ENCODE data around the gene FBXL17. TPM values are rescaled to one million over a fixed set of nuclear protein-coding genes. Genes with fewer than 3 reads are reported as not detected.

Gene FBXL17
- polyA plus RNA-seq, 6 donors from 2014 or later = 7.6 to 13.6 (median 8.8) TPM

GRCh38 chr5:107916731-107917725 lies 464.9 kb downstream of the FBXL17 start:
- Mint-ChIP-seq H3K27me3 (no peaks in the 10 kb centered on the region), H3K27ac (no peak overlapping the region), H3K4me1 (no peaks in the 10 kb centered on the region), H3K36me3 (peaks cover 0 to 12% of the 10 kb centered on the region in 2 donors), H3K9me3 (no peaks in the 10 kb centered on the region), H3K4me3 (no peak overlapping the region)
- DNase-seq (no peak), ATAC-seq (ENCODE audit: low read depth in 2 of 2) (no peak)

DNA sequence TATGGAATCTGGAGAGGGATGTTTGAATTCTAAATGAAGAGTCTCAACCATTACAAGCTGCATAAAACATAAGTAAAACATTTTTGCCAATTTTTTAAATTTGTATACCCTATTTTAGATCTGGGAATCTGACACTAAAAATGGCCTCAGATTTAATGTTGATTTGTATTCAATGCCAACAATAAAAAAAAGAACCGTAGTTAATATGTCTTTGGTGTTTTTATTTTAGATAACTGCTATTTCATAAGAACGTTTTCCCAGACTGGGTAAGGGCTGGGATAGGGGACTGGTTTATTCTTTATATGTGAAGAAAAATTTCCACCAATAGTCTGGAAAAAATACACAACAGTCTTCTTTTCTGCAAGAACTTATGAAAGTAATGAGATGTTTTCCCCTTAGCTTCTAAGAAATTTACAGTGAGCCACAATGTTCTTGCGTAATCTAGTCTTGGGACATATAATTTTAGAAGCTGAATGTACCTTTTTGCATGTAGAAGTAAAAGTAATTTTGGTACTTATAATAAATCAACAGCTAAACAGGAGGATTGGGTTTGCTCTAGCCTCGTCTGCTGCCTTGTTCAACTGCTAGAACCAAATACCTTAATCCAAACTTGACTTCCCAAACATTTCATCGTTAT lies 466.6 kb downstream of the FBXL17 start:
- Mint-ChIP-seq H3K27ac (no peak overlapping the region), H3K9me3 (no peaks in the 10 kb centered on the region), H3K27me3 (no peaks in the 10 kb centered on the region), H3K4me1 (no peaks in the 10 kb centered on the region), H3K4me3 (no peak overlapping the region), H3K36me3 (peaks cover 0 to 9% of the 10 kb centered on the region in 2 donors)
- ATAC-seq (ENCODE audit: low read depth in 2 of 2) (no peak), DNase-seq (no peak)

GRCh38 chr5:107913494-107913893 lies 468.4 kb downstream of the FBXL17 start:
- no peak for ATAC-seq (ENCODE audit: low read depth in 2 of 2)
- Mint-ChIP-seq H3K36me3 (peaks cover 0 to 3% of the 10 kb centered on the region in 2 donors), H3K4me3 (no peak overlapping the region), H3K27ac (no peak overlapping the region), H3K4me1 (no peaks in the 10 kb centered on the region), H3K9me3 (peaks cover 0 to 5% (median under 1%) of the 10 kb centered on the region in 7 donors), H3K27me3 (no peaks in the 10 kb centered on the region)
- DNase-seq = no peak

- Mint-ChIP-seq H3K27ac (no peak overlapping the region), H3K4me1 (no peaks in the 10 kb centered on the region), H3K9me3 (peaks cover 0 to 10% (median 5%) of the 10 kb centered on the region in 7 donors), H3K36me3 (peaks cover 15% of the 10 kb centered on the region in 2 donors), H3K4me3 (no peak overlapping the region), H3K27me3 (no peaks in the 10 kb centered on the region)
- no peak for ATAC-seq (ENCODE audit: low read depth in 2 of 2)
- no peak for DNase-seq
Measured at GRCh38 chr5:107900721-107901120, 481.2 kb downstream of the FBXL17 start.

GRCh38 chr5:107894361-107894760 lies 487.5 kb downstream of the FBXL17 start:
- H3K27ac Mint-ChIP-seq = no peak overlapping the region
- H3K4me3 Mint-ChIP-seq = no peak overlapping the region
- peaks cover 0 to 8% (median 2%) of the 10 kb centered on the region in 7 donors for H3K9me3 Mint-ChIP-seq
- no peak for ATAC-seq (ENCODE audit: low read depth in 2 of 2)
- no peak for DNase-seq
- peaks cover 7 to 20% of the 10 kb centered on the region in 2 donors for H3K36me3 Mint-ChIP-seq
- no peaks in the 10 kb centered on the region for H3K27me3 Mint-ChIP-seq
- no peaks in the 10 kb centered on the region for H3K4me1 Mint-ChIP-seq

GRCh38 chr5:107893642-107894041 lies 488.3 kb downstream of the FBXL17 start:
- Mint-ChIP-seq H3K9me3 (peaks cover 0 to 3% (median 0%) of the 10 kb centered on the region in 7 donors), H3K4me3 (no peak overlapping the region), H3K27me3 (no peaks in the 10 kb centered on the region), H3K4me1 (no peaks in the 10 kb centered on the region), H3K36me3 (peaks cover under 1 to 15% of the 10 kb centered on the region in 2 donors), H3K27ac (no peak overlapping the region)
- no peak for ATAC-seq (ENCODE audit: low read depth in 2 of 2)
- DNase-seq = no peak

GRCh38 chr5:107889387-107889786 lies 492.5 kb downstream of the FBXL17 start:
- Mint-ChIP-seq H3K4me3 (no peak overlapping the region), H3K36me3 (peaks cover 0 to 14% of the 10 kb centered on the region in 2 donors), H3K9me3 (peaks cover 0 to 2% (median 0%) of the 10 kb centered on the region in 7 donors), H3K27ac (no peak overlapping the region), H3K27me3 (no peaks in the 10 kb centered on the region), H3K4me1 (peaks cover 0 to 7% (median 0%) of the 10 kb centered on the region in 3 donors)
- ATAC-seq (ENCODE audit: low read depth in 2 of 2) (no peak), DNase-seq (no peak)

DNA sequence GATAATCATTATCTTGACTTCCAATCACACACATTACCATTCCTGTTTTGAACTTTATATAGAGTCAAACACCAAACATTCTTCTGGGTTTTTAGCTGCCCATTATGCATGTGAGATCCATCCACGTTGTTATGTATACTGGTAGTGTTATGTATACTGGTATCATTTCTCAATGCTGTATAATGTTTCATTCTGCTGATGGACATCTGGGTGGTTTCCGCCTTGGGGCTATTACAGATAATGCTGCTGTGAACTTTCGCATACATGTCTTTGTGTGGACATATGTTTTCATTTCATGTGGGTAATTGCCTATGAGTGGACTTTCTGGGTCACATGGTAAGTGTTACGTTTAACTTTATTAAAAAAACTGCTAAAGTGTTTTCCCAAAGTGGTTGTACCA lies 493.4 kb downstream of the FBXL17 start:
- no peaks in the 10 kb centered on the region for H3K27me3 Mint-ChIP-seq
- peaks cover 6 to 14% of the 10 kb centered on the region in 2 donors for H3K36me3 Mint-ChIP-seq
- H3K4me3 Mint-ChIP-seq = no peak overlapping the region
- peaks cover 0 to 3% (median 0%) of the 10 kb centered on the region in 7 donors for H3K9me3 Mint-ChIP-seq
- DNase-seq (no peak), ATAC-seq (ENCODE audit: low read depth in 2 of 2) (no peak)
- peaks cover 0 to 7% (median 0%) of the 10 kb centered on the region in 3 donors for H3K4me1 Mint-ChIP-seq
- no peak overlapping the region for H3K27ac Mint-ChIP-seq

- Mint-ChIP-seq H3K9me3 (peaks cover 0 to 3% (median 0%) of the 10 kb centered on the region in 7 donors), H3K36me3 (peaks cover 8 to 14% of the 10 kb centered on the region in 2 donors), H3K4me1 (peaks cover 0 to 7% (median 0%) of the 10 kb centered on the region in 3 donors), H3K4me3 (no peak overlapping the region), H3K27me3 (no peaks in the 10 kb centered on the region), H3K27ac (peak overlapping the region in 1 of 6 donors; percentile 42)
- ATAC-seq (ENCODE audit: low read depth in 2 of 2) (no peak), DNase-seq (no peak)
Measured at GRCh38 chr5:107887166-107887943, 494.5 kb downstream of the FBXL17 start.

- H3K4me1 Mint-ChIP-seq = peaks cover 0 to 7% (median 0%) of the 10 kb centered on the region in 3 donors
- ATAC-seq (ENCODE audit: low read depth in 2 of 2) (no peak), DNase-seq (no peak)
- no peaks in the 10 kb centered on the region for H3K27me3 Mint-ChIP-seq
- peaks cover 0 to 1% (median 0%) of the 10 kb centered on the region in 7 donors for H3K9me3 Mint-ChIP-seq
- peak overlapping the region in 2 of 6 donors; percentile 10 to 23 for H3K27ac Mint-ChIP-seq
- H3K36me3 Mint-ChIP-seq = peaks cover 8% of the 10 kb centered on the region in 2 donors
- no peak overlapping the region for H3K4me3 Mint-ChIP-seq
Measured at GRCh38 chr5:107885601-107886000, 496.3 kb downstream of the FBXL17 start.

GRCh38 chr5:107884871-107885270 lies 497.0 kb downstream of the FBXL17 start:
- Mint-ChIP-seq H3K27ac (no peak overlapping the region), H3K36me3 (peaks cover 7 to 8% of the 10 kb centered on the region in 2 donors), H3K9me3 (peaks cover 0 to 1% (median 0%) of the 10 kb centered on the region in 7 donors), H3K4me1 (peaks cover 0 to 7% (median 0%) of the 10 kb centered on the region in 3 donors), H3K4me3 (no peak overlapping the region), H3K27me3 (no peaks in the 10 kb centered on the region)
- no peak for DNase-seq
- ATAC-seq (ENCODE audit: low read depth in 2 of 2) = no peak

GRCh38 chr5:107878661-107879060 lies 503.2 kb downstream of the FBXL17 start:
- no peak overlapping the region for H3K4me3 Mint-ChIP-seq
- DNase-seq = no peak
- H3K9me3 Mint-ChIP-seq = peaks cover 0 to under 1% (median 0%) of the 10 kb centered on the region in 7 donors
- H3K27ac Mint-ChIP-seq = no peak overlapping the region
- H3K27me3 Mint-ChIP-seq = no peaks in the 10 kb centered on the region
- H3K4me1 Mint-ChIP-seq = no peaks in the 10 kb centered on the region
- ATAC-seq (ENCODE audit: low read depth in 2 of 2) = no peak
- peaks cover 3 to 11% of the 10 kb centered on the region in 2 donors for H3K36me3 Mint-ChIP-seq

- Mint-ChIP-seq H3K9me3 (no peaks in the 10 kb centered on the region), H3K36me3 (peaks cover 0 to 11% of the 10 kb centered on the region in 2 donors), H3K27ac (no peak overlapping the region)
Measured at GRCh38 chr5:107876906-107877305, 505.0 kb downstream of the FBXL17 start.

More at GRCh38 chr5:107876906-107877305, 505.0 kb downstream of the FBXL17 start:
- no peak for ATAC-seq (ENCODE audit: low read depth in 2 of 2)
- Mint-ChIP-seq H3K4me3 (no peak overlapping the region), H3K4me1 (no peaks in the 10 kb centered on the region), H3K27me3 (no peaks in the 10 kb centered on the region)
- DNase-seq = no peak

All from naive B cell (primary cell).